Omental fat pad (tissue), 4 donors: Measurements from ENCODE around the gene ARFGAP2. TPM values are rescaled to one million over a fixed set of nuclear protein-coding genes. Genes with fewer than 3 reads are reported as not detected.

Experiments
- ATAC-seq: fragments of 150-250 bp; one replicate; pipeline ENCODE4 v1.9.1; 2016; ENCODE audit warnings: mild to moderate bottlenecking, moderate library complexity; ENCODE audit not compliant: low FRiP score
- DNase-seq: peaks from one replicate; pipeline ENCODE4 v3.0.0-alpha.2; 2019; ENCODE audit warnings: low spot score
- CTCF ChIP-seq, 3 donors: fragments of 450-650 bp; IDR thresholded peaks; one replicate each; pipeline ENCODE4 v1.5.1; 2016 to 2017; ENCODE audit warnings: antibody characterized with exemption in 3 of 3, mild to moderate bottlenecking in 3 of 3, moderate library complexity in 2 of 3
- total RNA-seq, 4 donors: library from RNA; depleted of rRNA; stranded (reverse); fragments of >200 nt; gene quantifications; one replicate each; pipeline ENCODE4 v1.1.0, GENCODE V29; 2016

The ARFGAP2 gene
- total RNA-seq, 4 donors from 2014 or later: 82.3 to 179 (median 108) TPM

GRCh38 chr11:47148270-47148669 lies 28.4 kb downstream of the ARFGAP2 start:
- no peak for TF ChIP-seq CTCF (IDR thresholded peaks at IDR 0.05)
- DNase-seq (no peak), ATAC-seq (no peak)

DNA sequence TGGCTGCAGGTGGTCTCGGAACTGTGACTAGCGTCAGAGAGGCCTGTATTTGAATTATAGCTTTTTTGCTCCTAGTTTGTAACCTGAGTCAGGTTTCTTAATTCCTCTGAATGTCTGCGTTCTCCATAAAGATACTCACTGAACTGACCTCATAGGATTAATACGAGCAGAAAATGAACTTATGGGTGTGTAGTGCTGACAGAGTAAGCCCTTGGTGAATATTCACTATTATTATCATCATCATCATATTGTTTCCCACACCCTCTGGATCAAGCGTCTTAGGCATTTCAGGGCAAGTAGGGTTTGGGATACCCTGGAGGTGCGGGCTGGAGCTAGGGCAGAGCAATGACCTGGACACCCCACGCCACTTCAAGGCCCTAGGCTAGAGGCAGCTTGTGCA lies 29.0 kb downstream of the ARFGAP2 start:
- no peak for TF ChIP-seq CTCF (IDR thresholded peaks at IDR 0.05)
- DNase-seq (no peak), ATAC-seq (no peak)

GRCh38 chr11:47147250-47147649 lies 29.4 kb downstream of the ARFGAP2 start:
- DNase-seq (no peak), ATAC-seq (no peak)
- TF ChIP-seq CTCF (IDR thresholded peaks at IDR 0.05): no peak

- ATAC-seq (no peak), DNase-seq (no peak)
- TF ChIP-seq CTCF (IDR thresholded peaks at IDR 0.05): no peak
These were observed 32.1 kb downstream of the ARFGAP2 start for GRCh38 chr11:47144541-47144940.

- DNase-seq: no peak
- no peak for TF ChIP-seq CTCF (IDR thresholded peaks at IDR 0.05)
- ATAC-seq: no peak
These were observed 33.4 kb downstream of the ARFGAP2 start for GRCh38 chr11:47143322-47143721.

GRCh38 chr11:47139878-47140277 lies 36.8 kb downstream of the ARFGAP2 start:
- DNase-seq: no peak
- ATAC-seq: no peak
- TF ChIP-seq CTCF (IDR thresholded peaks at IDR 0.05): no peak

DNA sequence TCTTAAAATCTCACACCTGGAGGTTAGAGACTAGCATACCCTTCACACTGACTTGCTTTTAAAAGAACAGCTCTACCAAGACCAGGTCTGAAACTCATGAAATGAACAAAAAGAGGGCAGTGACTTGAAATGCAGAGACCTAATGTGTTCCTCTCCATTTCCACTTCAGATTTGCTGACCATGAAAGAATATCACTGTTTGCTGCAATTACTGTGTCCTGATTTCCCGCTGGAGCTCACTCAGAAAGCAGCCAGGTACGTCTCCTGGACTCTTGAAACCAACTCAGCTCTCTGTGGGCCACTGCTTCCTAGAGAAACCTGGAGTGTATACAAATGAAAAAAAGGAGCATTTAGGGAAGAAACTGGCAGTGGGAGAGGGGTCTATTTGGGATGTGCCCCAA lies 39.2 kb downstream of the ARFGAP2 start:
- DNase-seq: no peak
- TF ChIP-seq CTCF (IDR thresholded peaks at IDR 0.05): no peak
- ATAC-seq: no peak
